ENCODE data around the gene AMMECR1.

DNA sequence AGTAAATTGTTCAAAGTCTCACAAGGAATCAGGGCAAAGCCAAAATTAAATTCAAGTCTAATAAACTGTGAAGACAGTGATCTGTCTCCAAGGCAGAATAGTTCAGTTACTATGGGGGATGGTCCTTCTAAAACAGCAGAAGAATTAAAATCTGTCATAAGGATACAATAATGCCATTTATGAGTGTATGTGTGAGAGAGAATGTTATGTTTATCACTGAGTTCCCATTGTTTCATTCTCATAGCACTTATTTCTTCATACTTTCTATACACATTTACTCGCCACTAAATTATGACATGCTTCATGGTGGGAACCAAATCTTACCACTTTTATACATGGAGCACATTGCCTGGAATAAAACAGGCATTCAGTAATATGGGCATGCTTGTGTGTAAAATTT is 102.5 kb downstream of the AMMECR1 start:
- TF ChIP-seq, protein P1, sequence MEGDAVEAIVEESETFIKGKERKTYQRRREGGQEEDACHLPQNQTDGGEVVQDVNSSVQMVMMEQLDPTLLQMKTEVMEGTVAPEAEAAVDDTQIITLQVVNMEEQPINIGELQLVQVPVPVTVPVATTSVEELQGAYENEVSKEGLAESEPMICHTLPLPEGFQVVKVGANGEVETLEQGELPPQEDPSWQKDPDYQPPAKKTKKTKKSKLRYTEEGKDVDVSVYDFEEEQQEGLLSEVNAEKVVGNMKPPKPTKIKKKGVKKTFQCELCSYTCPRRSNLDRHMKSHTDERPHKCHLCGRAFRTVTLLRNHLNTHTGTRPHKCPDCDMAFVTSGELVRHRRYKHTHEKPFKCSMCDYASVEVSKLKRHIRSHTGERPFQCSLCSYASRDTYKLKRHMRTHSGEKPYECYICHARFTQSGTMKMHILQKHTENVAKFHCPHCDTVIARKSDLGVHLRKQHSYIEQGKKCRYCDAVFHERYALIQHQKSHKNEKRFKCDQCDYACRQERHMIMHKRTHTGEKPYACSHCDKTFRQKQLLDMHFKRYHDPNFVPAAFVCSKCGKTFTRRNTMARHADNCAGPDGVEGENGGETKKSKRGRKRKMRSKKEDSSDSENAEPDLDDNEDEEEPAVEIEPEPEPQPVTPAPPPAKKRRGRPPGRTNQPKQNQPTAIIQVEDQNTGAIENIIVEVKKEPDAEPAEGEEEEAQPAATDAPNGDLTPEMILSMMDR (IDR thresholded peaks at IDR 0.05) = no peak
- TF ChIP-seq POLR2A (IDR thresholded peaks at IDR 0.05) = no peak
